ENCODE results near the gene MYH14. TPM values are rescaled to one million over a fixed set of nuclear protein-coding genes. Genes with fewer than 3 reads are reported as not detected.

Gene MYH14
- total RNA-seq, 2 donors from 2014 or later: 27.0 to 31.5 TPM

DNA sequence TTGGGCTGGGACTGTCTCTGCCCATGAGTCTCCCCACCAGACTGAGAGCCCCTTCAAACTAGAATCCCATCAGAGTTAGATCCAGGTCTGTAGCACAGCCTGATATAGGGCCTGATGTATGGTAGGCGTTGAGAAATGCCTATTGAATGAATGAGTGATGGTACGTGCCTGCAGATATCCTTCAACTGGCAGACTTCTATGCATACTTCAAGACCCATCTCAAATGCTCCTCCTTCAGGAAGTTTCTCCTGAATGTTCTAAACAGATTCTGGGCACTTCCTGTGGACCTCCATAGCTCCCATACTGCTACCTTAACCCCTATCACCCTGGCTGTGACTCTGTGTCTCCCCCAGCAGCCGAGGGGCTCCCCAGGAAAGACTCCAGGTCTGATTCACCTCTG is 77.6 kb downstream of the MYH14 start:
- no peak for DNase-seq (ENCODE audit: low spot score)
- Histone ChIP-seq H3K36me3 (no peaks in the 10 kb centered on the region), H3K27ac (no peak overlapping the region), H3K4me3 (no peak overlapping the region), H3K4me1 (replicated peaks) (no peaks in the 10 kb centered on the region), H3K27me3 (replicated peaks; ENCODE audit: insufficient read depth) (no peaks in the 10 kb centered on the region), H3K9me3 (no peaks in the 10 kb centered on the region)
- intact Hi-C loops (cut with DNase I): no loop called here
- WGBS: 73% methylated on average over 3 of the region's 3 CpGs
- no peak for TF ChIP-seq POLR2A (IDR thresholded peaks at IDR 0.05)
- no peak for TF ChIP-seq POLR2AphosphoS5 (IDR thresholded peaks at IDR 0.05)

DNA sequence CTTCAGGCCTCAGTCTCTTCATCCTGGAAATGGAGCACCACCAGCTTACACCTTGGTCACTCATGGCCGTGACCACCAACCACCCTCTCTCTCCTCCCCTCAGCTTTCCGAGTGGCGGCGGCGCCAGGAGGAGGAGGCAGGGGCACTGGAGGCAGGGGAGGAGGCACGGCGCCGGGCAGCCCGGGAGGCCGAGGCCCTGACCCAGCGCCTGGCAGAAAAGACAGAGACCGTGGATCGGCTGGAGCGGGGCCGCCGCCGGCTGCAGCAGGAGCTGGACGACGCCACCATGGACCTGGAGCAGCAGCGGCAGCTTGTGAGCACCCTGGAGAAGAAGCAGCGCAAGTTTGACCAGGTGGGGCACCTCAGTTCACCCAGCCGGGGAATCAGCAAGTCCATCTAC is 78.1 kb downstream of the MYH14 start:
- Histone ChIP-seq H3K4me3 (no peak overlapping the region), H3K36me3 (no peaks in the 10 kb centered on the region), H3K4me1 (replicated peaks) (no peaks in the 10 kb centered on the region), H3K9me3 (no peaks in the 10 kb centered on the region), H3K27ac (no peak overlapping the region), H3K27me3 (replicated peaks; ENCODE audit: insufficient read depth) (no peaks in the 10 kb centered on the region)
- intact Hi-C loops (cut with DNase I): no loop called here
- TF ChIP-seq POLR2A (IDR thresholded peaks at IDR 0.05): no peak
- TF ChIP-seq, protein P1, sequence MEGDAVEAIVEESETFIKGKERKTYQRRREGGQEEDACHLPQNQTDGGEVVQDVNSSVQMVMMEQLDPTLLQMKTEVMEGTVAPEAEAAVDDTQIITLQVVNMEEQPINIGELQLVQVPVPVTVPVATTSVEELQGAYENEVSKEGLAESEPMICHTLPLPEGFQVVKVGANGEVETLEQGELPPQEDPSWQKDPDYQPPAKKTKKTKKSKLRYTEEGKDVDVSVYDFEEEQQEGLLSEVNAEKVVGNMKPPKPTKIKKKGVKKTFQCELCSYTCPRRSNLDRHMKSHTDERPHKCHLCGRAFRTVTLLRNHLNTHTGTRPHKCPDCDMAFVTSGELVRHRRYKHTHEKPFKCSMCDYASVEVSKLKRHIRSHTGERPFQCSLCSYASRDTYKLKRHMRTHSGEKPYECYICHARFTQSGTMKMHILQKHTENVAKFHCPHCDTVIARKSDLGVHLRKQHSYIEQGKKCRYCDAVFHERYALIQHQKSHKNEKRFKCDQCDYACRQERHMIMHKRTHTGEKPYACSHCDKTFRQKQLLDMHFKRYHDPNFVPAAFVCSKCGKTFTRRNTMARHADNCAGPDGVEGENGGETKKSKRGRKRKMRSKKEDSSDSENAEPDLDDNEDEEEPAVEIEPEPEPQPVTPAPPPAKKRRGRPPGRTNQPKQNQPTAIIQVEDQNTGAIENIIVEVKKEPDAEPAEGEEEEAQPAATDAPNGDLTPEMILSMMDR (IDR thresholded peaks at IDR 0.05): no peak
- no peak for TF ChIP-seq POLR2AphosphoS5 (IDR thresholded peaks at IDR 0.05)
- 88% methylated on average over 22 of the region's 22 CpGs for WGBS
- DNase-seq (ENCODE audit: low spot score): no peak

DNA sequence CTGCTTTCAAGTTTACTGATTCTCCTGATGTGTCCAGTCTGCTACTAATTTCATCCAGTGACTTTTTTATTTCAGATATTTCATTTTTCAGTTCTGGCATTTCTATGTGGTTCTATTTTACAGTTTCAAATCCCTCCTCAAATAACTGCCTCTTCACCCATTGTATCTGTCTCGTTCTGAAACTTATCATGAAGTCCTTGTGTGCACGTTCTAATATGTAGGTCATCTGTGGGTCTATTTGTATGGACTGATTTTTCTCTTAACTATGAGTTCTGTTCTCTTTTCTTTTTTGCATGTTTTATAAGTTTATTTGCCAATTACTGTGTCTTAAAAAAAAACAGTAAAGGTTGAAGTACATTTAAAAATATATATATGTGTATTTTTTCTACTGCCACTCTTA is 82.4 kb downstream of the MYH14 start:
- Histone ChIP-seq H3K4me3 (no peak overlapping the region), H3K27ac (no peak overlapping the region), H3K4me1 (replicated peaks) (no peaks in the 10 kb centered on the region), H3K27me3 (replicated peaks; ENCODE audit: insufficient read depth) (no peaks in the 10 kb centered on the region), H3K9me3 (no peaks in the 10 kb centered on the region), H3K36me3 (no peaks in the 10 kb centered on the region)
- intact Hi-C loops (cut with DNase I): no loop called here
- DNase-seq (ENCODE audit: low spot score): no peak
- 89% methylated on average over 2 of the region's 2 CpGs for WGBS
- TF ChIP-seq, protein P1 (IDR thresholded peaks at IDR 0.05): no peak
- no peak for TF ChIP-seq POLR2A (IDR thresholded peaks at IDR 0.05)
- no peak for TF ChIP-seq POLR2AphosphoS5 (IDR thresholded peaks at IDR 0.05)

DNA sequence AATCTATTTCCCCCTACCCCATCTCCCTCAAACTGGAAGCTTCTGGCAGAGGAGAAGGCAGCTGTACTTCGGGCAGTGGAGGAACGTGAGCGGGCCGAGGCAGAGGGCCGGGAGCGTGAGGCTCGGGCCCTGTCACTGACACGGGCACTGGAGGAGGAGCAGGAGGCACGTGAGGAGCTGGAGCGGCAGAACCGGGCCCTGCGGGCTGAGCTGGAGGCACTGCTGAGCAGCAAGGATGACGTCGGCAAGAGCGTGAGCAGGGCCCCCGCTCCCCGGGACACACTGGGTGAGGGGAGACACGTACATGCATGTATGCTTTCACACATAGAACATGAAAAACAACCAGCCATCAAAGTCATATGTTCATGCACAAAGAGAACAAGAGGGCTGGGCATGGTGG is 83.0 kb downstream of the MYH14 start:
- H3K4me1 ChIP-seq (replicated peaks): no peaks in the 10 kb centered on the region
- TF ChIP-seq, protein P1 (IDR thresholded peaks at IDR 0.05): no peak
- TF ChIP-seq POLR2AphosphoS5 (IDR thresholded peaks at IDR 0.05) (no peak), POLR2A (IDR thresholded peaks at IDR 0.05) (no peak)
- H3K9me3 ChIP-seq: no peaks in the 10 kb centered on the region
- H3K27me3 ChIP-seq (replicated peaks; ENCODE audit: insufficient read depth): no peaks in the 10 kb centered on the region
- no peak for DNase-seq (ENCODE audit: low spot score)
- H3K27ac ChIP-seq: no peak overlapping the region
- intact Hi-C loops (cut with DNase I): no loop called here
- 96% methylated on average over 18 of the region's 18 CpGs for WGBS
- H3K36me3 ChIP-seq: no peaks in the 10 kb centered on the region
- no peak overlapping the region for H3K4me3 ChIP-seq

DNA sequence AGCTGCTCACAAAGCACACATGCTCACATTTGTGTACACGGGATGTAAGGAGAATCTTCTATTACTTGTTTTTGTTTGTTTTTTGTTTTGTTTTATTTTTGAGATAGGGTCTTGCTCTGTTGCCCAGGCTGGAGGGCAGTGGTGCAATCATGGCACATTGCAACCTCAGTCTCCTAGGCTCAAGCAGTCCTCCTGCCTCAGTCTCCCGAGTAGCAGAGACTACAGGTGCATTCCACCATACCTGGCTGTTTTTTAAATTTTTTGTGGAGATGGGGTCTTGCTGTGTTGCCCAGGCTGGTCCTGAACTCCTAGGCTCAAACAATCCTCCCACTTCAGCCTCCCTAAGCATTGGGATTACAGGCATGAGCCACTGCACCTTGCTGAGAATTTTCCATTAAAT is 83.9 kb downstream of the MYH14 start:
- no peak overlapping the region for H3K27ac ChIP-seq
- 94% methylated on average over 2 of the region's 2 CpGs for WGBS
- no peaks in the 10 kb centered on the region for H3K9me3 ChIP-seq
- H3K36me3 ChIP-seq: no peaks in the 10 kb centered on the region
- TF ChIP-seq, protein P1 (IDR thresholded peaks at IDR 0.05): no peak
- TF ChIP-seq POLR2A (IDR thresholded peaks at IDR 0.05): no peak
- no peak for TF ChIP-seq POLR2AphosphoS5 (IDR thresholded peaks at IDR 0.05)
- no peak overlapping the region for H3K4me3 ChIP-seq
- no peaks in the 10 kb centered on the region for H3K27me3 ChIP-seq (replicated peaks; ENCODE audit: insufficient read depth)
- no peak for DNase-seq (ENCODE audit: low spot score)
- no peaks in the 10 kb centered on the region for H3K4me1 ChIP-seq (replicated peaks)
- intact Hi-C loops (cut with DNase I): no loop called here
